ENCODE measurements around the gene EDN2.

DNA sequence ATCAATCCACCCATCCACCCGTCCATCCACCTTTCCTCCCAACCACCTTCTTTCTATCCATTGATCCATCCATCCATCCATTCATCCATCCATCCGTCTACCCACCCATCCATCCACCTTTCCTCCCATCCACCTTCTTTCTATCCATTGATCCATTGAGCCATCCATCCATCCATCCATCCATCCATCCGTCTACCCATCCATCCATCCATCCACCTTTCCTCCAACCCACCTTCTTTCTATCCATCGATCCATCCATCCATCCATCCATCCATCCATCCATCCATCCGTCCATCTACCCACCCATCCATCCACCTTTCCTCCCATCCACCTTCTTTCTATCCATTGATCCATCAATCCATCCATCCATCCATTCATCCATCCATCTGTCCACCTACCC is 5.1 kb upstream of the EDN2 start:
- TF ChIP-seq SIN3A (IDR thresholded peaks at IDR 0.05; ENCODE audit: borderline replicate concordance, insufficient read depth, low read length) (no peak), POLR2AphosphoS5 (IDR thresholded peaks at IDR 0.05; ENCODE audit: low read depth, low read length) (no peak)

All from PFSK-1 (cell line).